GM12878 (cell line): ENCODE results near the gene SSH2. TPM values are rescaled to one million over a fixed set of nuclear protein-coding genes. Genes with fewer than 3 reads are reported as not detected.
A peak's percentile ranks its signal among the peaks of the same experiment; 100 is the strongest.

ENCODE experiments used
- ATAC-seq: fragments of 200-7000 bp; cut with Tn5 transposase; 3 replicates; pipeline ENCODE4 v1.9.1; 2020; ENCODE audit warnings: mild to moderate bottlenecking, moderate library complexity
- BruUV-seq: library from RNA; stranded (reverse); fragments of 400-500 nt; replicated peaks from 2 replicates; lab custom pipeline; 2021; lab: Mats Ljungman, UMichigan
- CTCF ChIA-PET: fragments of 300-600 bp; sonication (Branson Sonifier 250); formaldehyde crosslinking; extraction: SDS; loops from one replicate; lab custom pipeline; 2021; ENCODE audit warnings: inconsistent platforms; lab: Yijun Ruan, JAX
- POLR2A ChIA-PET: fragments of 350-600 bp; formaldehyde crosslinking; extraction: SDS; loops from one replicate; lab custom pipeline; 2021; ENCODE audit warnings: inconsistent platforms; lab: Charles Lee
- RAD21 ChIA-PET: fragments of 300-600 bp; sonication (Branson Sonifier 250); formaldehyde crosslinking; loops from one replicate; lab custom pipeline; 2023; ENCODE audit warnings: antibody characterized with exemption; ENCODE audit not compliant: unreplicated experiment; lab: Charles Lee
- SMC1A ChIA-PET: fragments of 300-600 bp; sonication (Branson Sonifier 250); formaldehyde crosslinking; loops from one replicate; lab custom pipeline; 2023; ENCODE audit not compliant: unreplicated experiment, uncharacterized antibody; lab: Charles Lee
- DNase-seq: peaks from one replicate; pipeline ENCODE4 v3.0.0-alpha.2; 2011; ENCODE audit warnings: low read depth, low spot score
- FAIRE-seq: peaks from 3 replicates; lab custom pipeline; 2011; peaks lifted over from hg19 to GRCh38; lab: Jason Lieb, UNC
- H2AFZ ChIP-seq: 2 replicates; pipeline ENCODE4 v1.6.0; 2011; ENCODE audit warnings: low read depth, low read length, control low read depth; ENCODE audit not compliant: control insufficient read depth
- H3K27ac ChIP-seq: 2 replicates; pipeline ENCODE4 v1.5.1; 2011; ENCODE audit warnings: control low read depth; ENCODE audit not compliant: control insufficient read depth, insufficient read depth
- H3K27me3 ChIP-seq, 2 experiments: replicated peaks in 1 of 2; 2 replicates each; pipeline versions ENCODE4 v1.6.0 to v1.6.1; 2011; ENCODE audit warnings: low read length in 1 of 2; ENCODE audit not compliant: control insufficient read depth in 2 of 2, insufficient read depth in 2 of 2
- H3K36me3 ChIP-seq, 2 experiments: 2 replicates each; pipeline ENCODE4 v1.5.1; 2011; ENCODE audit warnings: low read length in 1 of 2; ENCODE audit not compliant: control insufficient read depth in 2 of 2, insufficient read depth in 2 of 2
- H3K4me1 ChIP-seq: 2 replicates; pipeline ENCODE4 v1.6.1; 2011; ENCODE audit warnings: mild to moderate bottlenecking, low read length, moderate library complexity, mixed read lengths; ENCODE audit not compliant: control insufficient read depth, insufficient read depth
- H3K4me2 ChIP-seq: 2 replicates; pipeline ENCODE4 v1.6.0; 2011; ENCODE audit warnings: control low read depth; ENCODE audit not compliant: control insufficient read depth, insufficient read depth
- H3K4me3 ChIP-seq: fragments of 200-600 bp; sonication (generic); 2 replicates; pipeline ENCODE4 v1.5.1; 2016
- H3K79me2 ChIP-seq: 2 replicates; pipeline ENCODE4 v1.6.0; 2011; ENCODE audit warnings: low read length; ENCODE audit not compliant: control insufficient read depth, insufficient read depth
- H3K9ac ChIP-seq: 2 replicates; pipeline ENCODE4 v1.8.0; 2011; ENCODE audit warnings: low read length, control low read depth, mixed read lengths; ENCODE audit not compliant: control insufficient read depth, insufficient read depth
- H3K9me3 ChIP-seq: replicated peaks from 3 replicates; pipeline ENCODE4 v1.5.1; 2011; ENCODE audit warnings: mild to moderate bottlenecking, low read length; ENCODE audit not compliant: control insufficient read depth, insufficient read depth
- H4K20me1 ChIP-seq: 2 replicates; pipeline ENCODE4 v1.6.0; 2011; ENCODE audit not compliant: control insufficient read depth, insufficient read depth
- FOS ChIP-seq: IDR thresholded peaks from 3 replicates; pipeline ENCODE4 v1.6.1; 2011; ENCODE audit warnings: borderline replicate concordance; ENCODE audit not compliant: insufficient read length; ENCODE audit errors: extremely low read depth
- MEF2B ChIP-seq: fragments of 450-650 bp; IDR thresholded peaks from 2 replicates; pipeline ENCODE4 v1.6.1; 2018; ENCODE audit warnings: mild to moderate bottlenecking, moderate library complexity; ENCODE audit not compliant: partially characterized antibody, poor library complexity, severe bottlenecking
- MYC ChIP-seq: IDR thresholded peaks from 2 replicates; pipeline ENCODE4 v1.6.1; 2011; ENCODE audit warnings: mild to moderate bottlenecking, low read length, moderate library complexity, inconsistent platforms; ENCODE audit not compliant: insufficient read depth, insufficient replicate concordance, insufficient read length, severe bottlenecking
- ZBED1 ChIP-seq: IDR thresholded peaks from 2 replicates; pipeline ENCODE4 v1.6.1; 2016; ENCODE audit warnings: borderline replicate concordance
- ZNF274 ChIP-seq: IDR thresholded peaks from one replicate; pipeline ENCODE4 v1.8.0; 2011; ENCODE audit not compliant: insufficient read length, insufficient read depth
- WGBS: methylation state at CpG from one replicate; pipeline ENCODE4 v1.1.6; 2016; ENCODE audit warnings: low lambda C conversion rate; ENCODE audit not compliant: insufficient replicate concordance, insufficient coverage; ENCODE audit errors: missing lambda C conversion rate; 5-methylcytosine and 5-hydroxymethylcytosine counted together
- in situ Hi-C: fragments of 300-500 bp; cut with MboI; formaldehyde crosslinking; loops from 9 replicates; pipeline ENCODE4 v1.14.3; 2018; ENCODE audit warnings: mixed read lengths
- intact Hi-C: fragments of 100-400 bp; cut with micrococcal nuclease; formaldehyde crosslinking; loops from one replicate; pipeline ENCODE4 v1.14.2; 2022; ENCODE audit not compliant: unreplicated experiment
- polyA plus RNA-seq, 11 experiments: library from polyadenylated mRNA; depleted of rRNA in 4 of 11; unstranded in 6 of 11; stranded (reverse) in 5 of 11; fragments of >200 nt; fragmentation: Nextera tagmentation in 4 of 11; fragmentation: Illumina TruSeq in 1 of 11; extraction: Ambion mirVana in 4 of 11; extraction: Trizol in 1 of 11; gene quantifications; 1 replicate in 1 of 11; 2 replicates in 10 of 11; pipeline versions ENCODE4 v1.2.1 to v1.2.3, GENCODE V29; 2011 to 2016; ENCODE audit warnings: inconsistent platforms in 2 of 11, missing spikeins in 2 of 11, low read depth in 1 of 11
- total RNA-seq, 4 experiments: library from RNA; depleted of rRNA in 3 of 4; stranded (reverse); fragments of >200 nt in 3 of 4; fragmentation: Illumina TruSeq in 1 of 4; extraction: Trizol in 1 of 4; gene quantifications; 2 replicates each; pipeline versions ENCODE4 v1.2.1 to v1.2.3, GENCODE V29; 2013 to 2021
- TF ChIP-seq, protein P1 (sequence below): IDR thresholded peaks from 2 replicates; pipeline ENCODE4 v1.6.1; 2012; ENCODE audit warnings: improper control_type of control experiment, low read depth, low read length; ENCODE audit not compliant: insufficient replicate concordance
- TF ChIP-seq, protein P2 (sequence below): IDR thresholded peaks from 2 replicates; pipeline ENCODE4 v1.6.1; 2011; ENCODE audit warnings: borderline replicate concordance, low read depth, mild to moderate bottlenecking, moderate library complexity, mixed read lengths, low read length; ENCODE audit not compliant: insufficient read depth; ENCODE audit errors: extremely low read length
- TF ChIP-seq, protein P3 (sequence below): IDR thresholded peaks from 2 replicates; pipeline ENCODE4 v1.6.1; 2012; ENCODE audit warnings: low read depth, low read length, improper control_type of control experiment
- TF ChIP-seq, protein P4 (sequence below): fragments of 450-650 bp; IDR thresholded peaks from 2 replicates; pipeline ENCODE4 v1.6.1; 2018; ENCODE audit warnings: mild to moderate bottlenecking, low read depth, moderate library complexity; ENCODE audit not compliant: partially characterized antibody
- TF ChIP-seq, protein P5 (sequence below): fragments of 450-650 bp; IDR thresholded peaks from 2 replicates; pipeline ENCODE4 v1.6.1; 2014; ENCODE audit warnings: mild to moderate bottlenecking

SSH2 gene
- total and polyA plus RNA-seq, 10 of the 15 experiments (the other 5 are each of a cell fraction or from before 2014, with no cell fraction given): 9.3 to 65.9 (median 34.0) TPM

DNA sequence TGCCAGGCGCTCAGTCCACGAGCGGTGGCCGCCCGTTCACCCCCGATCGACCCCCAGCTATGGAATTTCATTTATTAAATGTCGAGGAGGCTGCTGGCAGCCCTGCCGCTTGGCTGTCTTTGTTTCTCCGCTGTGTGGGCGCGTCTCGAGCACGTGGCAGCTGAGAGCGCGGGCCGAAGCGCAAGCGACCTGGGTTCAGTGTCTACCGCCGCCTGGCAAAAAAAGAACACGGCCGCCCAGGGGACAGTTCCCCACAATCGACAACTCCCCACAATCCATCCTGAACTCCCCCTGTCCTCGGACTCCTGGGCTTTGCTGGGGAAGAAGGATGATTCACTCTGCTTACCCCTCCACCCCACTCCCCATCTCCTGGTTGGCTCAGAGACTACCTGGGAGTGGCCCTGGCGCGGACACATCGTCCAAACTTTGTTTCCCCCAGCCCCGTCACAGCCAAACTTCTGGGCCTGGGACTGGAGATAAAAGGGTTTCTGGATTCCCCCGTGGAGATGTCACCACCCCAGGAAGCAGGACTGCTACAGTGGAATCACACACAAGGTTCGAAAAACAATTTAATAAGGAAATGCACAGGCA lies 338.8 kb downstream of the SSH2 start:
- POLR2A ChIA-PET: interaction anchor here (0.6 to 1.0 kb wide), 3 partner anchors 26 to 723 kb away, joined by 3 to 9 read pairs (median 4); no protein-coding TSS in a partner anchor
- FAIRE-seq: no peak
- TF ChIP-seq, protein P1, sequence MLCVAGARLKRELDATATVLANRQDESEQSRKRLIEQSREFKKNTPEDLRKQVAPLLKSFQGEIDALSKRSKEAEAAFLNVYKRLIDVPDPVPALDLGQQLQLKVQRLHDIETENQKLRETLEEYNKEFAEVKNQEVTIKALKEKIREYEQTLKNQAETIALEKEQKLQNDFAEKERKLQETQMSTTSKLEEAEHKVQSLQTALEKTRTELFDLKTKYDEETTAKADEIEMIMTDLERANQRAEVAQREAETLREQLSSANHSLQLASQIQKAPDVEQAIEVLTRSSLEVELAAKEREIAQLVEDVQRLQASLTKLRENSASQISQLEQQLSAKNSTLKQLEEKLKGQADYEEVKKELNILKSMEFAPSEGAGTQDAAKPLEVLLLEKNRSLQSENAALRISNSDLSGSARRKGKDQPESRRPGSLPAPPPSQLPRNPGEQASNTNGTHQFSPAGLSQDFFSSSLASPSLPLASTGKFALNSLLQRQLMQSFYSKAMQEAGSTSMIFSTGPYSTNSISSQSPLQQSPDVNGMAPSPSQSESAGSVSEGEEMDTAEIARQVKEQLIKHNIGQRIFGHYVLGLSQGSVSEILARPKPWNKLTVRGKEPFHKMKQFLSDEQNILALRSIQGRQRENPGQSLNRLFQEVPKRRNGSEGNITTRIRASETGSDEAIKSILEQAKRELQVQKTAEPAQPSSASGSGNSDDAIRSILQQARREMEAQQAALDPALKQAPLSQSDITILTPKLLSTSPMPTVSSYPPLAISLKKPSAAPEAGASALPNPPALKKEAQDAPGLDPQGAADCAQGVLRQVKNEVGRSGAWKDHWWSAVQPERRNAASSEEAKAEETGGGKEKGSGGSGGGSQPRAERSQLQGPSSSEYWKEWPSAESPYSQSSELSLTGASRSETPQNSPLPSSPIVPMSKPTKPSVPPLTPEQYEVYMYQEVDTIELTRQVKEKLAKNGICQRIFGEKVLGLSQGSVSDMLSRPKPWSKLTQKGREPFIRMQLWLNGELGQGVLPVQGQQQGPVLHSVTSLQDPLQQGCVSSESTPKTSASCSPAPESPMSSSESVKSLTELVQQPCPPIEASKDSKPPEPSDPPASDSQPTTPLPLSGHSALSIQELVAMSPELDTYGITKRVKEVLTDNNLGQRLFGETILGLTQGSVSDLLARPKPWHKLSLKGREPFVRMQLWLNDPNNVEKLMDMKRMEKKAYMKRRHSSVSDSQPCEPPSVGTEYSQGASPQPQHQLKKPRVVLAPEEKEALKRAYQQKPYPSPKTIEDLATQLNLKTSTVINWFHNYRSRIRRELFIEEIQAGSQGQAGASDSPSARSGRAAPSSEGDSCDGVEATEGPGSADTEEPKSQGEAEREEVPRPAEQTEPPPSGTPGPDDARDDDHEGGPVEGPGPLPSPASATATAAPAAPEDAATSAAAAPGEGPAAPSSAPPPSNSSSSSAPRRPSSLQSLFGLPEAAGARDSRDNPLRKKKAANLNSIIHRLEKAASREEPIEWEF: no peak
- TF ChIP-seq, protein P2, sequence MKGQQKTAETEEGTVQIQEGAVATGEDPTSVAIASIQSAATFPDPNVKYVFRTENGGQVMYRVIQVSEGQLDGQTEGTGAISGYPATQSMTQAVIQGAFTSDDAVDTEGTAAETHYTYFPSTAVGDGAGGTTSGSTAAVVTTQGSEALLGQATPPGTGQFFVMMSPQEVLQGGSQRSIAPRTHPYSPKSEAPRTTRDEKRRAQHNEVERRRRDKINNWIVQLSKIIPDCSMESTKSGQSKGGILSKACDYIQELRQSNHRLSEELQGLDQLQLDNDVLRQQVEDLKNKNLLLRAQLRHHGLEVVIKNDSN: peak; percentile 28
- TF ChIP-seq FOS (no peak), MEF2B (no peak), ZBED1 (no peak), ZNF274 (no peak), MYC (peak; percentile 55)
- TF ChIP-seq, protein P3, sequence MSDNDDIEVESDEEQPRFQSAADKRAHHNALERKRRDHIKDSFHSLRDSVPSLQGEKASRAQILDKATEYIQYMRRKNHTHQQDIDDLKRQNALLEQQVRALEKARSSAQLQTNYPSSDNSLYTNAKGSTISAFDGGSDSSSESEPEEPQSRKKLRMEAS: peak; percentile 88
- TF ChIP-seq, protein P4, sequence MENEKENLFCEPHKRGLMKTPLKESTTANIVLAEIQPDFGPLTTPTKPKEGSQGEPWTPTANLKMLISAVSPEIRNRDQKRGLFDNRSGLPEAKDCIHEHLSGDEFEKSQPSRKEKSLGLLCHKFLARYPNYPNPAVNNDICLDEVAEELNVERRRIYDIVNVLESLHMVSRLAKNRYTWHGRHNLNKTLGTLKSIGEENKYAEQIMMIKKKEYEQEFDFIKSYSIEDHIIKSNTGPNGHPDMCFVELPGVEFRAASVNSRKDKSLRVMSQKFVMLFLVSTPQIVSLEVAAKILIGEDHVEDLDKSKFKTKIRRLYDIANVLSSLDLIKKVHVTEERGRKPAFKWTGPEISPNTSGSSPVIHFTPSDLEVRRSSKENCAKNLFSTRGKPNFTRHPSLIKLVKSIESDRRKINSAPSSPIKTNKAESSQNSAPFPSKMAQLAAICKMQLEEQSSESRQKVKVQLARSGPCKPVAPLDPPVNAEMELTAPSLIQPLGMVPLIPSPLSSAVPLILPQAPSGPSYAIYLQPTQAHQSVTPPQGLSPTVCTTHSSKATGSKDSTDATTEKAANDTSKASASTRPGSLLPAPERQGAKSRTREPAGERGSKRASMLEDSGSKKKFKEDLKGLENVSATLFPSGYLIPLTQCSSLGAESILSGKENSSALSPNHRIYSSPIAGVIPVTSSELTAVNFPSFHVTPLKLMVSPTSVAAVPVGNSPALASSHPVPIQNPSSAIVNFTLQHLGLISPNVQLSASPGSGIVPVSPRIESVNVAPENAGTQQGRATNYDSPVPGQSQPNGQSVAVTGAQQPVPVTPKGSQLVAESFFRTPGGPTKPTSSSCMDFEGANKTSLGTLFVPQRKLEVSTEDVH: no peak
- TF ChIP-seq, protein P5, sequence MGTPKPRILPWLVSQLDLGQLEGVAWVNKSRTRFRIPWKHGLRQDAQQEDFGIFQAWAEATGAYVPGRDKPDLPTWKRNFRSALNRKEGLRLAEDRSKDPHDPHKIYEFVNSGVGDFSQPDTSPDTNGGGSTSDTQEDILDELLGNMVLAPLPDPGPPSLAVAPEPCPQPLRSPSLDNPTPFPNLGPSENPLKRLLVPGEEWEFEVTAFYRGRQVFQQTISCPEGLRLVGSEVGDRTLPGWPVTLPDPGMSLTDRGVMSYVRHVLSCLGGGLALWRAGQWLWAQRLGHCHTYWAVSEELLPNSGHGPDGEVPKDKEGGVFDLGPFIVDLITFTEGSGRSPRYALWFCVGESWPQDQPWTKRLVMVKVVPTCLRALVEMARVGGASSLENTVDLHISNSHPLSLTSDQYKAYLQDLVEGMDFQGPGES: no peak

More for the DNA sequence above, 338.8 kb downstream of the SSH2 start:
- DNase-seq (no peak), ATAC-seq (peak; percentile 14)
- in situ Hi-C loops: no loop called here
- peak overlapping the region; percentile 100 for H3K4me2 ChIP-seq
- H3K4me1 ChIP-seq: peaks cover 41% of the 10 kb centered on the region
- CTCF ChIA-PET: interaction anchor here (0.6 to 5.0 kb wide), 26 partner anchors 9 to 522 kb away, joined by 3 to 72 read pairs (median 4); partner anchors contain the start of genes TAOK1 and TP53I13
- H2AFZ ChIP-seq: peak overlapping the region; percentile 95
- no TSS peak for BruUV-seq
- no peak overlapping the region for H3K27ac ChIP-seq
- SMC1A ChIA-PET: interaction anchor here (1.1 to 3.0 kb wide), 5 partner anchors 10 to 221 kb away, joined by 5 to 17 read pairs (median 6); no protein-coding TSS in a partner anchor
- RAD21 ChIA-PET: interaction anchor here (0.6 to 2.9 kb wide), 13 partner anchors 10 to 930 kb away, joined by 3 to 20 read pairs (median 5); partner anchors contain the start of gene ABHD15
- H3K4me3 ChIP-seq: peak overlapping the region; percentile 67; the same call in 1 of the 2 replicates
- intact Hi-C loops: loop anchor here (1.0 to 10.0 kb wide), 2 partner anchors 11 to 226 kb away; no protein-coding TSS in a partner anchor
- no peaks in the 10 kb centered on the region for H4K20me1 ChIP-seq
- 12% methylated on average over 31 of the region's 31 CpGs for WGBS
- H3K27me3 ChIP-seq: no peaks in the 10 kb centered on the region; a peak in 1 of 4 replicates
- no peaks in the 10 kb centered on the region for H3K9me3 ChIP-seq
- peaks cover 25% of the 10 kb centered on the region for H3K79me2 ChIP-seq
- H3K9ac ChIP-seq: no peak overlapping the region; the same call in 1 of the 2 replicates
- H3K36me3 ChIP-seq: no peaks in the 10 kb centered on the region
